Gastroesophageal sphincter (tissue), 4 donors: ENCODE data around the gene KLHL40. TPM values are rescaled to one million over a fixed set of nuclear protein-coding genes. Genes with fewer than 3 reads are reported as not detected.
"Not testable (repeated sequence)": the region's sequence is repeated elsewhere in the genome, so short reads cannot be mapped to it uniquely, and the experiment has no call there.

Source experiments
- ATAC-seq: fragments of 150-250 bp; one replicate; pipeline ENCODE4 v1.9.1; 2016; ENCODE audit warnings: mild to moderate bottlenecking, moderate library complexity
- H3K27ac ChIP-seq, 4 donors: fragments of 200-600 bp; sonication (generic) in 3 of 4; 1 replicate in 3 of 4; 2 replicates in 1 of 4; pipeline ENCODE4 v1.5.1; 2016 to 2019
- H3K27me3 ChIP-seq: fragments of 200-600 bp; sonication (generic); one replicate; pipeline ENCODE4 v1.5.1; 2019
- H3K36me3 ChIP-seq, 2 donors: fragments of 200-600 bp; sonication (generic); one replicate each; pipeline ENCODE4 v1.5.1; 2019; ENCODE audit warnings: control low read depth in 1 of 2
- H3K4me1 ChIP-seq, 3 donors: fragments of 200-600 bp; sonication (generic); 1 replicate in 2 of 3; 2 replicates in 1 of 3; pipeline ENCODE4 v1.5.1; 2016 to 2019; ENCODE audit warnings: control low read depth in 2 of 3
- H3K4me3 ChIP-seq, 2 donors: fragments of 200-600 bp; sonication (generic); one replicate each; pipeline ENCODE4 v1.5.1; 2019; ENCODE audit warnings: mild to moderate bottlenecking in 1 of 2, moderate library complexity in 1 of 2
- H3K9me3 ChIP-seq, 3 donors: fragments of 200-600 bp; sonication (generic); one replicate each; pipeline ENCODE4 v1.5.1; 2017 to 2019; ENCODE audit warnings: control low read depth in 2 of 3
- EP300 ChIP-seq: sonication (generic); formaldehyde crosslinking; IDR thresholded peaks from one replicate; pipeline ENCODE4 v1.6.1; 2017; ENCODE audit warnings: antibody characterized with exemption, mild to moderate bottlenecking
- POLR2A ChIP-seq, 2 donors: fragments of 450-650 bp; IDR thresholded peaks; one replicate each; pipeline ENCODE4 v1.6.1; 2017; ENCODE audit warnings: antibody characterized with exemption in 2 of 2, mild to moderate bottlenecking in 2 of 2, moderate library complexity in 1 of 2
- POLR2AphosphoS5 ChIP-seq: sonication (generic); formaldehyde crosslinking; IDR thresholded peaks from one replicate; pipeline ENCODE4 v1.6.1; 2017; ENCODE audit warnings: antibody characterized with exemption
- WGBS, 2 donors: methylation state at CpG; one replicate each; pipeline ENCODE4 v1.1.5; 2018; ENCODE audit warnings: low coverage in 1 of 2; 5-methylcytosine and 5-hydroxymethylcytosine counted together
- total RNA-seq, 4 donors: library from RNA; depleted of rRNA; stranded (reverse); fragments of >200 nt; gene quantifications; one replicate each; pipeline ENCODE4 v1.1.0, GENCODE V29; 2016
- TF ChIP-seq, protein P1 (sequence below), 4 experiments: fragments of 200-600 bp in 2 of 4; fragments of 450-650 bp in 2 of 4; sonication (generic) in 1 of 4; IDR thresholded peaks; one replicate each; pipeline ENCODE4 v1.5.1; 2017 to 2019; ENCODE audit warnings: antibody characterized with exemption in 4 of 4, mild to moderate bottlenecking in 2 of 4, moderate library complexity in 2 of 4

Gene KLHL40
- total RNA-seq, 4 donors from 2014 or later = not detected

DNA sequence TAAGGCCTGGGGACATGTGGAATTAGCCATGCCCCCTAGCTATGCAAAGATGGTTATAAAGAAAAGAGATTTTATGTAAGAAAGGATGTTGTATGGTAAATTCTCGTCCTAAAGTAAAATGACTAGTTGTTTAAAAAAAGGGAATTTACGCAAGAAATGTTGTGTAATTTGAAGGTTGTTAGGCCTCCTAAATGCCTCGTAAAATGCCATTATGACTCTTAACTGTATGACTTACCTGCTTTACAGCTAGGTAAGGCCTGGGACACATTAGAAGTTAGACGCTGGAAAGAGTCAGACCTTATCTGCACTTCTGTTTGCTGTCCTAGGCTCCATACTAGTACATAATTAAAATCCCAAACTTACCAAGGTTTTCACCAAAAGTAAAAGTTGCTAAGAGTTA is 34.8 kb downstream of the KLHL40 start:
- no peak overlapping the region for H3K27ac ChIP-seq
- no peaks in the 10 kb centered on the region for H3K9me3 ChIP-seq
- no peak for TF ChIP-seq POLR2AphosphoS5
- TF ChIP-seq POLR2A (IDR thresholded peaks at IDR 0.05) = no peak
- TF ChIP-seq, protein P1, sequence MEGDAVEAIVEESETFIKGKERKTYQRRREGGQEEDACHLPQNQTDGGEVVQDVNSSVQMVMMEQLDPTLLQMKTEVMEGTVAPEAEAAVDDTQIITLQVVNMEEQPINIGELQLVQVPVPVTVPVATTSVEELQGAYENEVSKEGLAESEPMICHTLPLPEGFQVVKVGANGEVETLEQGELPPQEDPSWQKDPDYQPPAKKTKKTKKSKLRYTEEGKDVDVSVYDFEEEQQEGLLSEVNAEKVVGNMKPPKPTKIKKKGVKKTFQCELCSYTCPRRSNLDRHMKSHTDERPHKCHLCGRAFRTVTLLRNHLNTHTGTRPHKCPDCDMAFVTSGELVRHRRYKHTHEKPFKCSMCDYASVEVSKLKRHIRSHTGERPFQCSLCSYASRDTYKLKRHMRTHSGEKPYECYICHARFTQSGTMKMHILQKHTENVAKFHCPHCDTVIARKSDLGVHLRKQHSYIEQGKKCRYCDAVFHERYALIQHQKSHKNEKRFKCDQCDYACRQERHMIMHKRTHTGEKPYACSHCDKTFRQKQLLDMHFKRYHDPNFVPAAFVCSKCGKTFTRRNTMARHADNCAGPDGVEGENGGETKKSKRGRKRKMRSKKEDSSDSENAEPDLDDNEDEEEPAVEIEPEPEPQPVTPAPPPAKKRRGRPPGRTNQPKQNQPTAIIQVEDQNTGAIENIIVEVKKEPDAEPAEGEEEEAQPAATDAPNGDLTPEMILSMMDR (IDR thresholded peaks at IDR 0.05) = no peak
- no peak for TF ChIP-seq EP300
- no peak overlapping the region for H3K4me3 ChIP-seq
- H3K4me1 ChIP-seq = no peaks in the 10 kb centered on the region
- ATAC-seq = no peak
- no peaks in the 10 kb centered on the region for H3K36me3 ChIP-seq
- 88 to 89% methylated on average over 4 of the region's 4 CpGs for WGBS, 2 donors
- H3K27me3 ChIP-seq = no peaks in the 10 kb centered on the region

DNA sequence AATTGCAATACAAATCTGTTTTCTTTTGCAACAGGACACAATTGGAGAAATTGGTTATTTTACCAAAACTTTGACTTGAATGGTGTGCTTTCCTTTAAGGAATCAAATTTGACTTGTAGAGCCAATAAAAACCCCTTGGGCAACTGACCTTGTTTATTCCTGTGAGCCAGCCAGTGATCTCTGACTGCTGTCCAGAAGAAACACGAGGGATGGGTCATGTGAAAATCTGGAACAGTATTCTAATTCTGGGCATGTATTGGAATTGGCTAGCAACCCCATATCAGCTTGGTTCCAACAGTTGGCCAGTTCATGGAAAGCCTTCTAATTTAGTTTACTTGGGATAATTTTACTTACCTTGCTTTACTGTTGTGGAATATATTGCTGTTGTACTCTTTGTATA is 36.4 kb downstream of the KLHL40 start:
- TF ChIP-seq POLR2AphosphoS5 (no peak), POLR2A (IDR thresholded peaks at IDR 0.05) (no peak), EP300 (no peak)
- TF ChIP-seq, protein P1 (IDR thresholded peaks at IDR 0.05) = no peak
- Histone ChIP-seq H3K27me3 (no peaks in the 10 kb centered on the region), H3K4me1 (no peaks in the 10 kb centered on the region), H3K36me3 (no peaks in the 10 kb centered on the region), H3K4me3 (no peak overlapping the region), H3K9me3 (no peaks in the 10 kb centered on the region), H3K27ac (no peak overlapping the region)
- ATAC-seq = no peak
- WGBS, 2 donors = 17 to 50% methylated on average over 1 of the region's 1 CpG

DNA sequence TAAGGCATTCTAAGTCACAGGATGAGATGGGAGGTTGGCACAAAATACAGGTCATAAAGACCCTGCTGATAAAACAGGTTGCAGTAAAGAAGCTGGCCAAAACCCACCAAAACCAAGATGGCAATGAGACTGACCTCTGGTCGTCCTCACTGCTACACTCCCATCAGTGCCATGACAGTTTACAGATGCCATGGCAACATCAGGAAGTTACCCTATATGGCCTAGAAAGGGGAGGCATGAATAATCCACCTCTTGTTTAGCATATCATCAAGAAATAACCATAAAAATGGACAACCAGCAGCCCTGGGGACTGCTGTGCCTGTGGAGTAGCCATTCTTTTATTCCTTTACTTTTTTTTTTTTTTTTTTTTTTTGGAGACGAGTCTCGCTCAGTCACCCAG is 37.1 kb downstream of the KLHL40 start:
- not testable (repeated sequence) for H3K36me3 ChIP-seq, H3K27me3 ChIP-seq, H3K9me3 ChIP-seq, H3K27ac ChIP-seq, ATAC-seq, H3K4me3 ChIP-seq, H3K4me1 ChIP-seq
- WGBS, 2 donors = 38 to 87% methylated on average over 1 to 3 of the region's 3 CpGs

DNA sequence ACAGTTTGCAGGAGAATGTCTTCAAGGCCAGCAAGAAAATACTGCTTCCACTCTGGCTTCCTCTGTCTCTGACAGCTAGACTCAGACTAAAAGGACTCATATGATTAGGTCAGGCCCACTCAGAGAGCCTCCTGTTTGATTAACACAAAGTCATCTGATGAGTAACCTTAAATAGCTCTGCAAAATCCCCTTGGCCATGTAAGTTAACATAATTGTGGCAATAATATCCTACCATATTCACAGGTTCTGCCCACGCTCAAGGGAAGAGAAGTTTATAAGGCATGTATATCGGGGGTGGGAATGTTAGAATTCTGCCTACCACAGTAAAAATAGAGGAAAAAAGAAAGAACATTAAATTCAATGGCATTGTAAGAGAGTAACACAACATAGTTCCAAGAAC is 37.9 kb downstream of the KLHL40 start:
- no peak for ATAC-seq
- H3K27me3 ChIP-seq = no peaks in the 10 kb centered on the region
- 92 to 95% methylated on average over 2 of the region's 2 CpGs for WGBS, 2 donors
- no peak overlapping the region for H3K4me3 ChIP-seq
- H3K27ac ChIP-seq = no peak overlapping the region
- no peak for TF ChIP-seq EP300
- TF ChIP-seq POLR2A (IDR thresholded peaks at IDR 0.05) = no peak
- TF ChIP-seq, protein P1 (IDR thresholded peaks at IDR 0.05) = no peak
- no peak for TF ChIP-seq POLR2AphosphoS5
- no peaks in the 10 kb centered on the region for H3K9me3 ChIP-seq
- H3K36me3 ChIP-seq = no peaks in the 10 kb centered on the region
- peaks cover 0 to 11% (median 0%) of the 10 kb centered on the region in 3 donors for H3K4me1 ChIP-seq

DNA sequence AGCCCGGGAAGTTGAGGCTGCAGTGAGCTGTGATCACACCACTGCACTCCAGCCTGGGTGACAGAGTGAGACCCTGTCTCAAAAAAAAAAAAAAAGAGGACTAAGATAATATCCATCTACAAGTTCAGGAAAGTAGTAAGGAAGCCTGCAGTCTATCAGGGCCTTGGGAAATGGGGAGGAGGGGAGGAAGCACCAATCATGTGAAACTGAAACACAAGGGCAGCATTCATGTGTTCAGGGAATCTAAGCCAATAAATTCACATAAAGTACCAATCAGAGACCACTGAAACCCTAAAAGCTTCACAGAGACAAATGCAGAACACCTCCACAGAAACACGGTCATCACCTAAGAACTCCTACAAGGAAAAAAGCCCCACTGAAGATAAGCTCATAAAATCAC is 40.1 kb downstream of the KLHL40 start:
- ATAC-seq = no peak
- Histone ChIP-seq H3K4me1 (peaks cover 0 to 19% (median 0%) of the 10 kb centered on the region in 3 donors), H3K36me3 (no peaks in the 10 kb centered on the region), H3K4me3 (no peak overlapping the region), H3K9me3 (no peaks in the 10 kb centered on the region), H3K27ac (no peak overlapping the region), H3K27me3 (no peaks in the 10 kb centered on the region)
- TF ChIP-seq, protein P1 (IDR thresholded peaks at IDR 0.05) = no peak
- TF ChIP-seq POLR2A (IDR thresholded peaks at IDR 0.05) (no peak), EP300 (no peak), POLR2AphosphoS5 (no peak)
- 96% methylated on average over 2 of the region's 2 CpGs; no CpG with 5 or more reads in 1 of the 2 donors for WGBS, 2 donors
